ENCODE measurements around the gene TTC9B.

DNA sequence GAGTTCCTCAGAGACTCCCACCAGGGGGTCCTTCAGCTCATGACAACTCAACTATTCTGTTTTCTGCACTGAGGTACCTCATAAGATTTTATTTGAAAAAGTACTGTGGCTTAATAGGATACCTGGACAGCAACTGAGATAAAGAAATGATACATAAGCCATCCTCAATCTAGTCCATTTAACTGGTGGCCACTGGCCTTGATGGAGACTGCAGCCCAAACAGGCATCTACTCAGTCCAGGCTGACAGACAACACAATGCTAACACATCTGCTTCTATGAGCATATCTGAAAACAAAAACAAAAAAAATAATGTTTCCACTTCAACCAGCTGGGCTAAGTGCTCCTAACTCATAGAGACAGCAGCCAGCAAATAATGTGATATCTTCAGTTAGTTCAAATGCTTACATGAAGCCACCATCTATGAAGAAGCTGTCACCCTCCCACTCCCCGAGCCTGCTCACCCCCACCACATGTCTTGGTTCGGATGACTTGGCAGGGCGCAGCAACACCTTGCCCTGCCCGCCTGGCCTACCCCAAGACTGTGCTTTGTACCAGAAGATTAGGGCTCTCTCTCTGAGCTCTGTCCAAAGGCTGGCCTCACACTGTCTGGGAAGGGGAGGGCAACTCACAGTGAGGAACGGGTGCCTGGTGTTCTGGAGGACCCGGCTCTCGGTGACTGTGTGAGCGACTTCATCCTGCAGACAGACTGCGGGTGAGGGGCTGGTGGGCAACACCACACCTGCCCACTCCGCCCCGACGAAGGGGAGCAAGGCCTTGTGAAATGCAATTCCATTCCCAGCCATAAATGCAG, 21.4 kb upstream of the TTC9B start:
- TF ChIP-seq, protein P1, sequence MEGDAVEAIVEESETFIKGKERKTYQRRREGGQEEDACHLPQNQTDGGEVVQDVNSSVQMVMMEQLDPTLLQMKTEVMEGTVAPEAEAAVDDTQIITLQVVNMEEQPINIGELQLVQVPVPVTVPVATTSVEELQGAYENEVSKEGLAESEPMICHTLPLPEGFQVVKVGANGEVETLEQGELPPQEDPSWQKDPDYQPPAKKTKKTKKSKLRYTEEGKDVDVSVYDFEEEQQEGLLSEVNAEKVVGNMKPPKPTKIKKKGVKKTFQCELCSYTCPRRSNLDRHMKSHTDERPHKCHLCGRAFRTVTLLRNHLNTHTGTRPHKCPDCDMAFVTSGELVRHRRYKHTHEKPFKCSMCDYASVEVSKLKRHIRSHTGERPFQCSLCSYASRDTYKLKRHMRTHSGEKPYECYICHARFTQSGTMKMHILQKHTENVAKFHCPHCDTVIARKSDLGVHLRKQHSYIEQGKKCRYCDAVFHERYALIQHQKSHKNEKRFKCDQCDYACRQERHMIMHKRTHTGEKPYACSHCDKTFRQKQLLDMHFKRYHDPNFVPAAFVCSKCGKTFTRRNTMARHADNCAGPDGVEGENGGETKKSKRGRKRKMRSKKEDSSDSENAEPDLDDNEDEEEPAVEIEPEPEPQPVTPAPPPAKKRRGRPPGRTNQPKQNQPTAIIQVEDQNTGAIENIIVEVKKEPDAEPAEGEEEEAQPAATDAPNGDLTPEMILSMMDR (IDR thresholded peaks at IDR 0.05; ENCODE audit: low read depth, low read length, missing input control): no peak
- no peak for TF ChIP-seq GABPA (IDR thresholded peaks at IDR 0.05 in 1 of 2, conservative IDR thresholded peaks at IDR 0.05 in 1 of 2)
- TF ChIP-seq RAD21 (IDR thresholded peaks at IDR 0.05): no peak
- TF ChIP-seq YY1 (IDR thresholded peaks at IDR 0.05): no peak
- no peak for TF ChIP-seq FOXA1 (IDR thresholded peaks at IDR 0.05)

All from liver (tissue), 3 donors.